GM18519 (cell line): ENCODE results near the gene ARF6.
"Not testable (repeated sequence)": the region's sequence is repeated elsewhere in the genome, so short reads cannot be mapped to it uniquely, and the experiment has no call there.

Experiments used
- ATAC-seq: cut with Tn5 transposase; IDR thresholded peaks from one replicate; pipeline ENCODE4 v1.9.1; 2021; ENCODE audit warnings: mild to moderate bottlenecking, moderate library complexity; ENCODE audit not compliant: unreplicated experiment, low FRiP score

The ARF6 gene

GRCh38 chr14:49875640-49876198, 17.2 kb upstream of the ARF6 start:
- no peak for ATAC-seq

DNA sequence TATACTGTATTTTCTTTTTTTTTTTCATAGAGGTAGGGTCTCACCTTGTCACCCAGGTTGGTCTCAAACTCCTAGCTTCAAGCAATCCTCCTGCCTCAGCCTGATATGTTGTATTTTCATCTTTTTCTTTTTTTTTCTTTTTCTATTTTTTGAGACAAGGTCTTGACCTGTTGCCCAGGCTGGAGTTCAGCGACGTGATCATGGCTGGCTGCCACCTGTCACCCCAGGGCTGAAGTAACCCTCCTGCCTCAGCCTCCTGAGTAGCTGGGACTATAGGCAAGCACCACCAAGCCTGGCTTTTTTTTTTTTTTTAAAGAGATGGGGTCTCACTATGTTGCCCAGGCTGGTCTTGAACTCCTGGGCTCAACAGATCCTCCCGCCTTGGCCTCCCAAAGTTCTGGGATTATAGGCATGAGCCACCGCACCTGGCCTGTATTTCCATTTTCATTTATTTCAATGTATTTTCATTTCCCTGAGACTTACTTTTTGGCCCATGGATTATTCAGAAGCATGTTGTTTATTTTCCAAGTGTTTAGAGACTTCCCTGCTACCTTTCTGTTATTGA, 16.2 kb upstream of the ARF6 start:
- ATAC-seq: no peak

GRCh38 chr14:49879646-49880204, 13.2 kb upstream of the ARF6 start:
- peak; percentile 56 for ATAC-seq

- ATAC-seq: no peak
Measured at GRCh38 chr14:49880267-49881064, 12.4 kb upstream of the ARF6 start.

- no peak for ATAC-seq
Measured at GRCh38 chr14:49881350-49882001, 11.4 kb upstream of the ARF6 start.

DNA sequence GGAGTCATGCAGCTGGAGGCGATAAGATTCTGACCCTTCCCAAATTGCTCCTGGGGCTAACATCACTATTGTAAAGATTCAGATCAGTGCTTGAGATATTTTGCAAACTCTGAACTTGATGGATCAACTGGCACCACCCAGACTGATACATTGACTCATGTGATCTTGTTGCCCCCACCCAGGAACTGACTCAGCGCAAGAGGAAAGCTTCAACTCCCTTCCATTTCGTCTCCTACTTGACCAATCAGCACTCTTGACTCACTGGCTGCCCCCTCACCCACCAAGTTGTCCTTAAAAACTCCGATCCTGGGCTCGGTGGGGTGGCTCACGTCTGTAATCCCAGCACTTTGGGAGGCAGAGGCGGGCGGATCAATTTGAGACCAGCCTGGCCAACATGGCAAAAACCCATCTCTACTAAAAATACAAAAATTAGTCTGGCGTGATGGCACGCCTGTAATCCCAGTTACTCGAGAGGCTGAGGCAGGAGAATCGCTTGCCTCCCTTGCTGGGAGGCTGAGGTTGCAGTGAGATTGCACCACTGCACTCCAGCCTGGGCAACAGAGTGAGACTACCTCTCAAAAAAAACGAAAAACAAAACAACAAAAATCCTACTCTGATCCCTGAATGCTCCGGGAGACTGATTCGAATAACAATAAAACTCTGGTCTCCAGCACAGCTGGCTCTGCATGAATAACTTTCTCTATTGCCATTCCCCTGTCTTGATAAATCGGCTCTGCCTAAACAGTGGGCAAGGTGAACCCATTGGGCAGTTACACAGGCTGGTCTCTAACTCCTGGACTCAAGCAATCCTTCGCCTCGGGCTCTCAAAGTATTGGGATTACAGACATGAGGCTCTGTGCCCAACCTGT, 9.8 kb upstream of the ARF6 start:
- ATAC-seq: no peak

GRCh38 chr14:49886523-49886922, 6.4 kb upstream of the ARF6 start:
- ATAC-seq: no peak

DNA sequence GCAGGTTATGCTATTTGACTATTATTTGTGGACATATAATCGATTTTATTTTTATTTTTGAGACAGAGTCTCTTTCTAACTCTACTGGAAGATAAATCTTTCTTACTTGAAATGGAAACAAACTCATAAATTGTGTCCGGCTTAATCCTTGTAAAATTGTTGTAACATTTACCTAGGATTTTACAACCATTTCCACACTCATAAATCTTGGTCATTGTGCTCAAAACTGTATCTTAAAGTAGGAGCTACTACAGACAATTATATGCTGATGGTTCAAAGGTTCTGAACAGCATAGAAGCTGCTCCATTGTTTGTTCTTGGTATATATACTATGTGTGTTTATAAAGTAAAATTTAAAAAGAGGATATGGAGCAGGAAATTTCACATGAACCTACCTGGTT, 4.6 kb upstream of the ARF6 start:
- ATAC-seq: no peak

- peak; percentile 26 for ATAC-seq
Measured at GRCh38 chr14:49892301-49892635, 614 bp upstream of the ARF6 start.

DNA sequence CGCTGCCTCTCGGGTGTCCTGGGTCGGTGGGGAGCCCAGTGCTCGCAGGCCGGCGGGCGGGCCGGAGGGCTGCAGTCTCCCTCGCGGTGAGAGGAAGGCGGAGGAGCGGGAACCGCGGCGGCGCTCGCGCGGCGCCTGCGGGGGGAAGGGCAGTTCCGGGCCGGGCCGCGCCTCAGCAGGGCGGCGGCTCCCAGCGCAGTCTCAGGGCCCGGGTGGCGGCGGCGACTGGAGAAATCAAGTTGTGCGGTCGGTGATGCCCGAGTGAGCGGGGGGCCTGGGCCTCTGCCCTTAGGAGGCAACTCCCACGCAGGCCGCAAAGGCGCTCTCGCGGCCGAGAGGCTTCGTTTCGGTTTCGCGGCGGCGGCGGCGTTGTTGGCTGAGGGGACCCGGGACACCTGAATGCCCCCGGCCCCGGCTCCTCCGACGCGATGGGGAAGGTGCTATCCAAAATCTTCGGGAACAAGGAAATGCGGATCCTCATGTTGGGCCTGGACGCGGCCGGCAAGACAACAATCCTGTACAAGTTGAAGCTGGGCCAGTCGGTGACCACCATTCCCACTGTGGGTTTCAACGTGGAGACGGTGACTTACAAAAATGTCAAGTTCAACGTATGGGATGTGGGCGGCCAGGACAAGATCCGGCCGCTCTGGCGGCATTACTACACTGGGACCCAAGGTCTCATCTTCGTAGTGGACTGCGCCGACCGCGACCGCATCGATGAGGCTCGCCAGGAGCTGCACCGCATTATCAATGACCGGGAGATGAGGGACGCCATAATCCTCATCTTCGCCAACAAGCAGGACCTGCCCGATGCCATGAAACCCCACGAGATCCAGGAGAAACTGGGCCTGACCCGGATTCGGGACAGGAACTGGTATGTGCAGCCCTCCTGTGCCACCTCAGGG, 679 bp downstream of the ARF6 start:
- peak; percentile 18 for ATAC-seq

DNA sequence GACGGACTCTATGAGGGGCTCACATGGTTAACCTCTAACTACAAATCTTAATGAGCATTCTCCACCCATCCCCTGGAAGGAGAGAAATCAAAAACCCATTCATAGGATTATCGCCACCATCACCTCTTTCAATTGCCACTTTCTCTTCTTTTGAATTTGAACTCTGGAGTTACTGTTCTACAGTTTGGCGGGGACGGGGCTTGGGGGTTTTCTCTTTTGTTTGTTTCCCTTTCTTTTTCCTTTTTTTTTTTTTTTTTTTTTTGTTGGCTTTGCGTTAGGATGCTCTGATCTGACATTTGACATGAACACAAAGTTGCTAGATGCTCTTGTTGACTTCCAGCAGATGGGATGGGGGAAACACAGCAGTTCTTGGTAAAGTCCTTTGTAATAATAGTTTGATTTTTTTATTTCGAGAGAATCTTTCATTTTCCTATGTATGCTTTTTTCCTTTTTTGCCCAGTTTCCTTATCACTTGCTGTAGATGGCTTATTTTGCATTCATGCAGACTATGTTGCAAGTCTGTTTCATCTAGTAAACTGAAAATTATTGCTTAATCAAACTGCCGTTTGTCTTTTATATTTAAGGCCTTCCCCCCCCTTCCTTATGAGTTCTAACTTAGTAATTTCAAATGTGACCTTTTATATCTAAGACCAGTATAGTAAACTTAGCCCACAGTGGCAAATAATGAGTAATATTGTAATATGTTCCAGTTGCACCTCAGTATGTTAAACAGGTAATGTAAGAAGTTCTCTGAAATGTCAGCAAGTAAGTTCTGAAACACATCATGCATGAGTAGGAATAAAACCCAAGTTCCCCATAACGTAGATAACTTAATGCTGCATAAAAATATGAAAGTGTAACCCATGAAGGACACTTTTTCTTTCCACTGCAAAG, 1.6 kb downstream of the ARF6 start:
- not testable (repeated sequence) for ATAC-seq

DNA sequence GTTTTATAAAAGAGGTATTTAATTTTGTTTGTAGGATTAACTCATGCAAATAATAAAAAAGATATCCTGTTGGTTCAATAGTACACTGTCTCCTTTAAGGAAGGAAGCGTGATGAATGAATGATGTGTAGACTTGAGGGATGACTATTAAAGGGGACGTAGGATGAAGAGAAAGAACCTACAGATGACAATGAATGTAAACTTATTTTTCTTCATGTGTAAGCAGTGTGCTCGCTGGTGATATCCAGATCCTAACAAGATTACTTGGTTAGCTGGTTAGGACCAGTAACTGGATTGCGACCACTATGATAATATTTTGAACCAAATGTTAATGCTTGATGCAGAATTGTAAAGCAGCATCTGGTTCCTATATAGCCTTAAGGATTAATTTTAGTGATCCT, 2.6 kb downstream of the ARF6 start:
- no peak for ATAC-seq

GRCh38 chr14:49896272-49896671, 3.4 kb downstream of the ARF6 start:
- ATAC-seq: not testable (repeated sequence)

DNA sequence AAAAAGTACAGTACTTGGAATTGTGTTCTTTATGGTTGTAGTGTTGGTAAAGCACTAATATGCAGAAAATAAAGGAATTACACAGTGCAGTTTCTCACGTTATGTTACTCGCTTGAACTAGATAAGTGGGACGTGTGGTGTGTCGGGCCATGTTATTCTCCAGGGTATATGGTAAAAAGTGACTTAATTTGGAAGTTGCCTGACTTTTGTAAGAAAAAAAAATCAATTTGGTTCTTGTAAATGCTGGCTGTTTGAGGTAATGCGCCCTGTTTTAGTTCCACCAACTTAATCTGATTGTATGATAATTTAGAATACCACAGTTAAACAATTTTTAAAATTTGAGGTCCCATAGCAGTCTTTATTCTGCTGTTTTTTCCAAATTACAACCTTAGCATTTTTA, 4.1 kb downstream of the ARF6 start:
- ATAC-seq: no peak

- ATAC-seq: no peak
Measured at GRCh38 chr14:49897414-49897813, 4.5 kb downstream of the ARF6 start.

- no peak for ATAC-seq
Measured at GRCh38 chr14:49897965-49898364, 5.1 kb downstream of the ARF6 start.

DNA sequence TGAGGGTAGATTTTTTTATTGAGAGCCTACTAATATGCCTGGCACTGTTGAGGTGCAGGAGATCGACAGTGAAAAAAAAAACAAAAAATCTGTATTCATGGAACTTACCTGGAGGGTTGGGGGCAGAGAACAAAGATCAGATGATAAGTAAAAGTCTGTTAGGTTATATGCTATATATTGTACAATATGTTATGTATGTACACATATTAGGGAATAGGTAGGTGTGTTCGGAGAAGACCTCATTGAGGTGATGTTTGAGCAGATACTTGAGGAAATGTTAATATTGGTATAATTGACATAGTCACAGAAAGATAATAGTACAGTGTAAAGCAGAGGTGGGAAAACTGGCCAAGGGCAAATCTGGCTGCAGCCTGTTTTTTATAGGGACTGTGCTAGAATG, 5.6 kb downstream of the ARF6 start:
- ATAC-seq: no peak

- no peak for ATAC-seq
Measured at GRCh38 chr14:49900973-49901372, 8.1 kb downstream of the ARF6 start.
